Brain pericyte (primary cell): Measurements from ENCODE around the gene TADA2A.

Experiments used
- DNase-seq: peaks from one replicate; pipeline ENCODE4 v3.0.0-alpha.2; 2012; ENCODE audit warnings: low read depth, low spot score

TADA2A gene

GRCh38 chr17:37521821-37522220 is 115.1 kb downstream of the TADA2A start:
- no peak for DNase-seq

- DNase-seq: no peak
Observed at GRCh38 chr17:37523715-37524219, 117.1 kb downstream of the TADA2A start.

- DNase-seq: no peak
Observed at GRCh38 chr17:37527249-37527851, 120.7 kb downstream of the TADA2A start.
